HepG2 (cell line): ENCODE results near the gene BHLHE41. TPM values are rescaled to one million over a fixed set of nuclear protein-coding genes. Genes with fewer than 3 reads are reported as not detected.

ENCODE experiments used
- ATAC-seq: fragments of 200-7000 bp; cut with Tn5 transposase; 3 replicates; pipeline ENCODE4 v1.9.1; 2020; ENCODE audit warnings: mild to moderate bottlenecking, moderate library complexity
- BruUV-seq: library from RNA; stranded (reverse); fragments of 400-500 nt; replicated peaks from 2 replicates; lab custom pipeline; 2021; lab: Mats Ljungman, UMichigan
- CTCF ChIA-PET: fragments of 300-600 bp; formaldehyde crosslinking; extraction: SDS; loops from one replicate; lab custom pipeline; 2021; ENCODE audit warnings: low total read pairs, inconsistent platforms, low intra/inter-chr PET ratio; lab: Yijun Ruan, JAX
- POLR2A ChIA-PET: fragments of 350-600 bp; sonication (Branson Sonifier 250); formaldehyde crosslinking; loops from one replicate; lab custom pipeline; 2020; ENCODE audit warnings: antibody characterized with exemption, inconsistent platforms; lab: Yijun Ruan, JAX
- DNase-seq: peaks from one replicate; pipeline ENCODE4 v3.0.0-alpha.2; 2015; ENCODE audit warnings: low spot score
- FAIRE-seq: peaks from 3 replicates; lab custom pipeline; 2011; peaks lifted over from hg19 to GRCh38; lab: Jason Lieb, UNC
- H2AFZ ChIP-seq: one replicate; pipeline ENCODE4 v1.6.1; 2011; ENCODE audit warnings: low read length, inconsistent platforms
- H3K27ac ChIP-seq: fragments of 300-600 bp; 3 replicates; pipeline ENCODE4 v1.8.0; 2011; ENCODE audit warnings: mixed run types, mild to moderate bottlenecking, mixed read lengths, low read length, inconsistent platforms; ENCODE audit not compliant: insufficient read depth; ENCODE audit errors: extremely low read length
- H3K27me3 ChIP-seq, 2 experiments: fragments of 200-600 bp in 1 of 2; 2 replicates in 1 of 2; 3 replicates in 1 of 2; pipeline versions ENCODE4 v1.6.0 to v1.8.0; 2011; ENCODE audit warnings: low read length in 2 of 2, mild to moderate bottlenecking in 2 of 2, moderate library complexity in 2 of 2, inconsistent platforms in 1 of 2; ENCODE audit not compliant: insufficient read depth in 2 of 2, control insufficient read depth in 1 of 2
- H3K36me3 ChIP-seq, 2 experiments: fragments of 200-600 bp in 1 of 2; replicated peaks in 1 of 2; 2 replicates in 1 of 2; 3 replicates in 1 of 2; pipeline versions ENCODE4 v1.5.1 to v1.8.0; 2011; ENCODE audit warnings: low read length in 2 of 2, inconsistent platforms in 1 of 2; ENCODE audit not compliant: insufficient read depth in 2 of 2, control insufficient read depth in 1 of 2
- H3K4me1 ChIP-seq: 2 replicates; pipeline ENCODE4 v1.5.1; 2012; ENCODE audit warnings: low read length, inconsistent platforms; ENCODE audit not compliant: insufficient read depth
- H3K4me2 ChIP-seq: 2 replicates; pipeline ENCODE4 v1.6.0; 2011; ENCODE audit warnings: low read depth, low read length, inconsistent platforms
- H3K4me3 ChIP-seq, 3 experiments: fragments of 200-600 bp in 1 of 3; sonication (generic), shearing (Covaris generic) in 1 of 3; replicated peaks in 1 of 3; 2 replicates each; pipeline ENCODE4 v1.5.1; 2011 to 2016; ENCODE audit warnings: low read length in 3 of 3, inconsistent platforms in 2 of 3, low read depth in 2 of 3, mild to moderate bottlenecking in 2 of 3, control low read depth in 1 of 3, mixed read lengths in 1 of 3; ENCODE audit not compliant: insufficient read depth in 1 of 3
- H3K79me2 ChIP-seq: one replicate; pipeline ENCODE4 v1.6.1; 2011; ENCODE audit warnings: low read length, inconsistent platforms; ENCODE audit not compliant: insufficient read depth
- H3K9ac ChIP-seq: 2 replicates; pipeline ENCODE4 v1.6.0; 2011; ENCODE audit warnings: mild to moderate bottlenecking, low read depth, low read length, inconsistent platforms; ENCODE audit not compliant: insufficient read depth
- H3K9me3 ChIP-seq: 2 replicates; pipeline ENCODE4 v1.5.1; 2012; ENCODE audit warnings: mild to moderate bottlenecking, low read length
- H4K20me1 ChIP-seq: 2 replicates; pipeline ENCODE4 v1.6.0; 2011; ENCODE audit warnings: inconsistent platforms, mild to moderate bottlenecking, low read length, moderate library complexity; ENCODE audit not compliant: insufficient read depth
- CBX1 ChIP-seq: IDR thresholded peaks from one replicate; pipeline ENCODE4 v1.6.1; 2016; ENCODE audit warnings: antibody characterized with exemption, low read depth
- CHCHD3 ChIP-seq: sonication (generic); formaldehyde crosslinking; IDR thresholded peaks from 2 replicates; pipeline ENCODE4 v1.8.0; 2022; ENCODE audit warnings: mild to moderate bottlenecking, missing genetic modification reagents, moderate library complexity
- ERF ChIP-seq: IDR thresholded peaks from 2 replicates; pipeline ENCODE4 v1.6.1; 2018; ENCODE audit warnings: missing biosample characterization, missing genetic modification reagents
- FOXK1 ChIP-seq: sonication (generic); formaldehyde crosslinking; IDR thresholded peaks from 2 replicates; pipeline ENCODE4 v1.4.0; 2020; ENCODE audit warnings: low read depth, missing genetic modification reagents, borderline replicate concordance
- FOXM1 ChIP-seq: sonication (generic); formaldehyde crosslinking; IDR thresholded peaks from 2 replicates; pipeline ENCODE4 v1.5.0; 2020; ENCODE audit warnings: missing genetic modification reagents
- PAF1 ChIP-seq: IDR thresholded peaks from 2 replicates; pipeline ENCODE4 v1.6.1; 2016; ENCODE audit warnings: missing genetic modification reagents, missing compliant biosample characterization
- ZBTB1 ChIP-seq: sonication (generic); formaldehyde crosslinking; IDR thresholded peaks from 2 replicates; pipeline ENCODE4 v1.4.0; 2020; ENCODE audit warnings: missing genetic modification reagents, borderline replicate concordance
- ZBTB26 ChIP-seq: IDR thresholded peaks from 2 replicates; pipeline ENCODE4 v1.6.1; 2016; ENCODE audit warnings: missing compliant biosample characterization, missing genetic modification reagents, borderline replicate concordance
- ZBTB7B ChIP-seq: sonication (generic); formaldehyde crosslinking; IDR thresholded peaks from 2 replicates; pipeline ENCODE4 v1.4.0; 2020; ENCODE audit warnings: missing genetic modification reagents
- ZNF205 ChIP-seq: IDR thresholded peaks from 2 replicates; pipeline ENCODE4 v1.6.1; 2018; ENCODE audit warnings: missing biosample characterization, missing genetic modification reagents
- ZNF337 ChIP-seq: sonication (generic); formaldehyde crosslinking; IDR thresholded peaks from 2 replicates; pipeline ENCODE4 v1.5.1; 2020; ENCODE audit warnings: missing genetic modification reagents, low read depth, mild to moderate bottlenecking, borderline replicate concordance
- ZSCAN21 ChIP-seq: sonication (generic); formaldehyde crosslinking; IDR thresholded peaks from 2 replicates; pipeline ENCODE4 v1.8.0; 2022; ENCODE audit warnings: mild to moderate bottlenecking, missing genetic modification reagents, moderate library complexity, borderline replicate concordance
- WGBS: methylation state at CpG from one replicate; pipeline ENCODE4 v1.1.6; 2017; ENCODE audit warnings: low lambda C conversion rate; 5-methylcytosine and 5-hydroxymethylcytosine counted together
- in situ Hi-C: cut with HindIII; loops from 2 replicates; pipeline ENCODE4 v1.10.0; 2017; ENCODE audit warnings: low pct_unique_long_range_greater_than_20kb; ENCODE audit not compliant: extremely low pct_ligation_motif_present
- intact Hi-C: fragments of 100-400 bp; cut with micrococcal nuclease; formaldehyde crosslinking; loops from one replicate; pipeline ENCODE4 v1.10.0; 2022; ENCODE audit not compliant: unreplicated experiment
- polyA plus RNA-seq, 8 experiments: library from polyadenylated mRNA; depleted of rRNA in 3 of 8; stranded (reverse) in 7 of 8; unstranded in 1 of 8; fragments of >200 nt; fragmentation: Illumina TruSeq in 4 of 8; extraction: Trizol in 4 of 8; gene quantifications; 2 replicates each; pipeline versions ENCODE4 v1.2.1 to v1.2.3, GENCODE V29; 2011 to 2016; ENCODE audit warnings: low read depth in 4 of 8, missing spikeins in 1 of 8, mixed read lengths in 1 of 8; ENCODE audit not compliant: insufficient read depth in 1 of 8
- total RNA-seq, 5 experiments: library from RNA; depleted of rRNA; stranded (reverse); fragments of >200 nt; fragmentation: Illumina TruSeq; extraction: Trizol; gene quantifications; 2 replicates each; pipeline ENCODE4 v1.2.3, GENCODE V29; 2016; ENCODE audit warnings: low read depth in 1 of 5
- TF ChIP-seq, protein P1 (sequence below): sonication (generic); formaldehyde crosslinking; IDR thresholded peaks from 2 replicates; pipeline ENCODE4 v1.4.0; 2020; ENCODE audit warnings: mild to moderate bottlenecking, missing genetic modification reagents
- TF ChIP-seq, protein P2 (sequence below): sonication (generic); formaldehyde crosslinking; IDR thresholded peaks from 2 replicates; pipeline ENCODE4 v1.5.0; 2020; ENCODE audit warnings: mild to moderate bottlenecking, missing genetic modification reagents, borderline replicate concordance

The BHLHE41 gene
- total and polyA plus RNA-seq, 2 of the 13 experiments (the other 11 are each of a cell fraction or from before 2014, with no cell fraction given): 0.03 TPM; not detected in 1

GRCh38 chr12:26106347-26106746 lies 18.5 kb downstream of the BHLHE41 start:
- FAIRE-seq (no peak), DNase-seq (no peak), ATAC-seq (no peak)
- Histone ChIP-seq H3K27me3 (no peaks in the 10 kb centered on the region; a peak in 1 of 5 replicates), H3K79me2 (no peaks in the 10 kb centered on the region), H3K36me3 (no peaks in the 10 kb centered on the region), H3K9me3 (no peaks in the 10 kb centered on the region), H2AFZ (no peak overlapping the region), H3K9ac (no peak overlapping the region), H3K4me3 (no peak overlapping the region), H3K4me2 (no peak overlapping the region), H4K20me1 (no peaks in the 10 kb centered on the region), H3K27ac (no peak overlapping the region), H3K4me1 (no peaks in the 10 kb centered on the region)
- ChIA-PET CTCF (no interaction called here), POLR2A (no interaction called here)
- BruUV-seq: no TSS peak
- in situ Hi-C loops (no loop called here), intact Hi-C loops (no loop called here)
- 14% methylated on average over 4 of the region's 4 CpGs for WGBS
- TF ChIP-seq ZNF337 (no peak), ZNF205 (no peak), ZBTB26 (CRISPR knock-in tag) (no peak), FOXM1 (CRISPR knock-in tag) (no peak), ZSCAN21 (CRISPR knock-in tag) (no peak), CHCHD3 (no peak), CBX1 (no peak), ZBTB1 (CRISPR knock-in tag) (no peak), PAF1 (CRISPR knock-in tag) (no peak), FOXK1 (CRISPR knock-in tag) (no peak), ERF (CRISPR knock-in tag) (no peak), ZBTB7B (CRISPR knock-in tag) (no peak)
- TF ChIP-seq, protein P1, sequence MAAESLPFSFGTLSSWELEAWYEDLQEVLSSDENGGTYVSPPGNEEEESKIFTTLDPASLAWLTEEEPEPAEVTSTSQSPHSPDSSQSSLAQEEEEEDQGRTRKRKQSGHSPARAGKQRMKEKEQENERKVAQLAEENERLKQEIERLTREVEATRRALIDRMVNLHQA: no peak
- TF ChIP-seq, protein P2, sequence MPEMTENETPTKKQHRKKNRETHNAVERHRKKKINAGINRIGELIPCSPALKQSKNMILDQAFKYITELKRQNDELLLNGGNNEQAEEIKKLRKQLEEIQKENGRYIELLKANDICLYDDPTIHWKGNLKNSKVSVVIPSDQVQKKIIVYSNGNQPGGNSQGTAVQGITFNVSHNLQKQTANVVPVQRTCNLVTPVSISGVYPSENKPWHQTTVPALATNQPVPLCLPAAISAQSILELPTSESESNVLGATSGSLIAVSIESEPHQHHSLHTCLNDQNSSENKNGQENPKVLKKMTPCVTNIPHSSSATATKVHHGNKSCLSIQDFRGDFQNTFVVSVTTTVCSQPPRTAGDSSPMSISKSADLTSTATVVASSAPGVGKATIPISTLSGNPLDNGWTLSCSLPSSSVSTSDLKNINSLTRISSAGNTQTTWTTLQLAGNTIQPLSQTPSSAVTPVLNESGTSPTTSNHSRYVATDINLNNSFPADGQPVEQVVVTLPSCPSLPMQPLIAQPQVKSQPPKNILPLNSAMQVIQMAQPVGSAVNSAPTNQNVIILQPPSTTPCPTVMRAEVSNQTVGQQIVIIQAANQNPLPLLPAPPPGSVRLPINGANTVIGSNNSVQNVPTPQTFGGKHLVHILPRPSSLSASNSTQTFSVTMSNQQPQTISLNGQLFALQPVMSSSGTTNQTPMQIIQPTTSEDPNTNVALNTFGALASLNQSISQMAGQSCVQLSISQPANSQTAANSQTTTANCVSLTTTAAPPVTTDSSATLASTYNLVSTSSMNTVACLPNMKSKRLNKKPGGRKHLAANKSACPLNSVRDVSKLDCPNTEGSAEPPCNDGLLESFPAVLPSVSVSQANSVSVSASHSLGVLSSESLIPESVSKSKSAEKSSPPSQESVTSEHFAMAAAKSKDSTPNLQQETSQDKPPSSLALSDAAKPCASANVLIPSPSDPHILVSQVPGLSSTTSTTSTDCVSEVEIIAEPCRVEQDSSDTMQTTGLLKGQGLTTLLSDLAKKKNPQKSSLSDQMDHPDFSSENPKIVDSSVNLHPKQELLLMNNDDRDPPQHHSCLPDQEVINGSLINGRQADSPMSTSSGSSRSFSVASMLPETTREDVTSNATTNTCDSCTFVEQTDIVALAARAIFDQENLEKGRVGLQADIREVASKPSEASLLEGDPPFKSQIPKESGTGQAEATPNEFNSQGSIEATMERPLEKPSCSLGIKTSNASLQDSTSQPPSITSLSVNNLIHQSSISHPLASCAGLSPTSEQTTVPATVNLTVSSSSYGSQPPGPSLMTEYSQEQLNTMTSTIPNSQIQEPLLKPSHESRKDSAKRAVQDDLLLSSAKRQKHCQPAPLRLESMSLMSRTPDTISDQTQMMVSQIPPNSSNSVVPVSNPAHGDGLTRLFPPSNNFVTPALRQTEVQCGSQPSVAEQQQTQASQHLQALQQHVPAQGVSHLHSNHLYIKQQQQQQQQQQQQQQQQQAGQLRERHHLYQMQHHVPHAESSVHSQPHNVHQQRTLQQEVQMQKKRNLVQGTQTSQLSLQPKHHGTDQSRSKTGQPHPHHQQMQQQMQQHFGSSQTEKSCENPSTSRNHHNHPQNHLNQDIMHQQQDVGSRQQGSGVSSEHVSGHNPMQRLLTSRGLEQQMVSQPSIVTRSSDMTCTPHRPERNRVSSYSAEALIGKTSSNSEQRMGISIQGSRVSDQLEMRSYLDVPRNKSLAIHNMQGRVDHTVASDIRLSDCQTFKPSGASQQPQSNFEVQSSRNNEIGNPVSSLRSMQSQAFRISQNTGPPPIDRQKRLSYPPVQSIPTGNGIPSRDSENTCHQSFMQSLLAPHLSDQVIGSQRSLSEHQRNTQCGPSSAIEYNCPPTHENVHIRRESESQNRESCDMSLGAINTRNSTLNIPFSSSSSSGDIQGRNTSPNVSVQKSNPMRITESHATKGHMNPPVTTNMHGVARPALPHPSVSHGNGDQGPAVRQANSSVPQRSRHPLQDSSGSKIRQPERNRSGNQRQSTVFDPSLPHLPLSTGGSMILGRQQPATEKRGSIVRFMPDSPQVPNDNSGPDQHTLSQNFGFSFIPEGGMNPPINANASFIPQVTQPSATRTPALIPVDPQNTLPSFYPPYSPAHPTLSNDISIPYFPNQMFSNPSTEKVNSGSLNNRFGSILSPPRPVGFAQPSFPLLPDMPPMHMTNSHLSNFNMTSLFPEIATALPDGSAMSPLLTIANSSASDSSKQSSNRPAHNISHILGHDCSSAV: no peak
